Lung (tissue), 12 donors: ENCODE measurements around the gene TGFB3. TPM values are rescaled to one million over a fixed set of nuclear protein-coding genes. Genes with fewer than 3 reads are reported as not detected.

Source experiments
- ATAC-seq: fragments of 200-7000 bp; cut with Tn5 transposase; one replicate; pipeline ENCODE4 v1.9.1; 2020; ENCODE audit warnings: moderate number of reproducible peaks; ENCODE audit not compliant: insufficient read depth, low FRiP score
- DNase-seq, 3 donors: peaks; one replicate each; pipeline ENCODE4 v3.0.0-alpha.2; 2013 to 2017
- H3K27ac ChIP-seq, 2 donors: one replicate each; pipeline ENCODE4 v1.5.1; 2013; ENCODE audit warnings: mild to moderate bottlenecking in 2 of 2, moderate library complexity in 2 of 2, control low read depth in 1 of 2, inconsistent platforms in 1 of 2, low read depth in 1 of 2, low read length in 1 of 2
- H3K27me3 ChIP-seq, 3 donors: one replicate each; pipeline ENCODE4 v1.5.1; 2013; ENCODE audit warnings: low read length in 2 of 3; ENCODE audit not compliant: control insufficient read depth in 3 of 3, insufficient read depth in 3 of 3
- H3K36me3 ChIP-seq, 4 donors: one replicate each; pipeline ENCODE4 v1.5.1; 2013; ENCODE audit warnings: low read length in 4 of 4, mild to moderate bottlenecking in 1 of 4, moderate library complexity in 1 of 4; ENCODE audit not compliant: control insufficient read depth in 4 of 4, insufficient read depth in 4 of 4
- H3K4me1 ChIP-seq, 5 donors: one replicate each; pipeline ENCODE4 v1.5.1; 2013; ENCODE audit warnings: low read length in 5 of 5, mild to moderate bottlenecking in 2 of 5, moderate library complexity in 1 of 5; ENCODE audit not compliant: control insufficient read depth in 5 of 5, insufficient read depth in 5 of 5
- H3K4me3 ChIP-seq: one replicate; pipeline ENCODE4 v1.5.1; 2013; ENCODE audit warnings: mild to moderate bottlenecking, control low read depth, moderate library complexity
- H3K9ac ChIP-seq, 2 donors: one replicate each; pipeline ENCODE4 v1.5.1; 2013; ENCODE audit warnings: low read length in 2 of 2, control low read depth in 1 of 2; ENCODE audit not compliant: insufficient read depth in 1 of 2
- H3K9me3 ChIP-seq, 4 donors: one replicate each; pipeline ENCODE4 v1.5.1; 2013; ENCODE audit warnings: low read length in 3 of 4, mild to moderate bottlenecking in 1 of 4, moderate library complexity in 1 of 4; ENCODE audit not compliant: control insufficient read depth in 4 of 4, insufficient read depth in 3 of 4
- CTCF ChIP-seq: IDR thresholded peaks from 2 replicates; pipeline ENCODE4 v1.5.1; 2012; ENCODE audit warnings: mild to moderate bottlenecking; ENCODE audit errors: control extremely low read depth, extremely low read depth
- WGBS, 2 donors: extraction: QIAGEN DNeasy Blood & Tissue Kit; methylation state at CpG; one replicate each; pipeline ENCODE4 v1.1.7; 2013; 5-methylcytosine and 5-hydroxymethylcytosine counted together
- polyA plus RNA-seq, 2 donors: library from polyadenylated mRNA; stranded (reverse); fragments of 200-250 nt; gene quantifications; one replicate each; pipeline ENCODE4 v1.2.1, GENCODE V29; 2013
- total RNA-seq, 2 donors: library from RNA; depleted of rRNA in 1 of 2; stranded (reverse); fragments of >200 nt in 1 of 2; gene quantifications; one replicate each; pipeline ENCODE4 v1.2.1, GENCODE V29; 2014 to 2021
- donor health status: control.
- donor health status: control.
- donor health status: Bipolar disorder and iron deficiency.
- donor health status: healthy.
- donor health status: DM: yes; HTN: yes; CAD: no.

Gene TGFB3
- total and polyA plus RNA-seq, 4 donors = 7.7 to 47.7 (median 20.0) TPM

- WGBS, 2 donors = 61 to 76% methylated on average over 3 of the region's 3 CpGs
- no peak for TF ChIP-seq CTCF
- Histone ChIP-seq H3K9me3 (no peaks in the 10 kb centered on the region), H3K27me3 (no peaks in the 10 kb centered on the region), H3K9ac (no peak overlapping the region), H3K4me1 (peaks cover 4 to 33% (median 14%) of the 10 kb centered on the region in 5 donors), H3K27ac (no peak overlapping the region), H3K36me3 (peaks cover 0 to 26% (median 11%) of the 10 kb centered on the region in 4 donors), H3K4me3 (no peak overlapping the region)
- DNase-seq (no peak), ATAC-seq (no peak)
These were observed 5.6 kb upstream of the TGFB3 start for GRCh38 chr14:75987201-75987970.

- peak overlapping the region; percentile 85 to 95 for H3K9ac ChIP-seq
- DNase-seq = no peak
- ATAC-seq = no peak
- peaks cover 0 to 33% (median 14%) of the 10 kb centered on the region in 5 donors for H3K4me1 ChIP-seq
- peak overlapping the region; percentile 78 for H3K4me3 ChIP-seq
- peak overlapping the region in 1 of 2 donors; percentile 28 for H3K27ac ChIP-seq
- H3K9me3 ChIP-seq = no peaks in the 10 kb centered on the region
- H3K27me3 ChIP-seq = no peaks in the 10 kb centered on the region
- no peak for TF ChIP-seq CTCF
- peaks cover 0 to 17% (median 6%) of the 10 kb centered on the region in 4 donors for H3K36me3 ChIP-seq
- 19 to 40% methylated on average over 6 of the region's 6 CpGs for WGBS, 2 donors
These were observed 4.6 kb upstream of the TGFB3 start for GRCh38 chr14:75986439-75986765.

GRCh38 chr14:75985618-75986438 is 4.0 kb upstream of the TGFB3 start, which contains the start of gene IFT43:
Gene IFT43, plus strand, starts transcription at chr14:75985763. Its CDS starts 24 bp downstream, at chr14:75985787.
- peaks cover 0 to 35% (median 17%) of the 10 kb centered on the region in 5 donors for H3K4me1 ChIP-seq
- ATAC-seq = peak; percentile 68
- H3K9ac ChIP-seq = peak within 1 kb of the TSS; percentile 85 to 95
- H3K27me3 ChIP-seq = no peaks in the 10 kb centered on the region
- peak within 1 kb of the TSS; percentile 72 to 85 for H3K27ac ChIP-seq
- H3K9me3 ChIP-seq = no peaks in the 10 kb centered on the region
- peak; percentile 93 to 94 (median 93) for DNase-seq
- WGBS, 2 donors = 1% methylated on average over 52 of the region's 52 CpGs
- H3K36me3 ChIP-seq = peaks cover 0 to 15% (median 6%) of the 10 kb centered on the region in 4 donors
- TF ChIP-seq CTCF = no peak
- peak within 1 kb of the TSS; percentile 78 for H3K4me3 ChIP-seq
